ENCODE results near the gene NUDT1. TPM values are rescaled to one million over a fixed set of nuclear protein-coding genes. Genes with fewer than 3 reads are reported as not detected.

NUDT1 gene
- total RNA-seq, 1 experiment from 2014 or later, result 92.6 TPM

- intact Hi-C loops (cut with micrococcal nuclease; ENCODE audit: unreplicated experiment), result no loop called here
- CTCF ChIA-PET, result interaction anchor here (0.6 to 0.7 kb wide), 2 partner anchors 84 to 159 kb away, joined by 3 read pairs; no protein-coding TSS in a partner anchor
- Histone ChIP-seq H3K4me1 (ENCODE audit: control insufficient read depth, insufficient read depth, low read length) (peaks cover 11% of the 10 kb centered on the region; the same call in 1 of the 2 replicates), H3K27ac (ENCODE audit: low read length) (peak overlapping the region; percentile 89; the same call in 1 of the 2 replicates), H3K9me3 (ENCODE audit: control insufficient read depth, insufficient read depth, low read depth, low read length) (no peaks in the 10 kb centered on the region), H3K4me3 (ENCODE audit: low read depth in 2 of 2, low read length in 2 of 2) (peak overlapping the region; percentile 78 to 81; a peak in 3 of 4 replicates), H3K36me3 (ENCODE audit: control insufficient read depth, insufficient read depth, low read length) (peaks cover 20% of the 10 kb centered on the region), H3K27me3 (ENCODE audit: control insufficient read depth, insufficient read depth, low read length) (no peaks in the 10 kb centered on the region)
- in situ Hi-C loops (cut with HindIII; ENCODE audit: low pct_unique_long_range_greater_than_20kb, low sequenced_read_pairs), result no loop called here
- ATAC-seq (no peak), DNase-seq (ENCODE audit: low read depth, low spot score) (no peak)
- TF ChIP-seq POLR2AphosphoS5 (IDR thresholded peaks at IDR 0.05; ENCODE audit: low read depth, low read length) (no peak), TCF7L2 (IDR thresholded peaks at IDR 0.05; ENCODE audit: low read depth, low read length) (no peak), SIN3A (IDR thresholded peaks at IDR 0.05; ENCODE audit: borderline replicate concordance, insufficient read depth, low read depth, low read length) (no peak), REST (IDR thresholded peaks at IDR 0.05; ENCODE audit: insufficient read depth in 1 of 2, low read depth in 2 of 2, low read length in 1 of 2) (no peak)
- POLR2A ChIA-PET, result interaction anchor here (0.6 kb wide), 1 partner anchor 83 kb away, joined by 3 read pairs; no protein-coding TSS in a partner anchor
- no TSS peak for BruUV-seq (replicated peaks)
These were observed 8.1 kb upstream of the NUDT1 start for GRCh38 chr7:2233926-2234325.

- Histone ChIP-seq H3K9me3 (ENCODE audit: control insufficient read depth, insufficient read depth, low read depth, low read length) (no peaks in the 10 kb centered on the region), H3K4me3 (ENCODE audit: low read depth in 2 of 2, low read length in 2 of 2) (no peak overlapping the region), H3K27me3 (ENCODE audit: control insufficient read depth, insufficient read depth, low read length) (no peaks in the 10 kb centered on the region), H3K4me1 (ENCODE audit: control insufficient read depth, insufficient read depth, low read length) (peaks cover 10% of the 10 kb centered on the region; the same call in 1 of the 2 replicates), H3K36me3 (ENCODE audit: control insufficient read depth, insufficient read depth, low read length) (peaks cover 21% of the 10 kb centered on the region), H3K27ac (ENCODE audit: low read length) (no peak overlapping the region)
- ATAC-seq (no peak), DNase-seq (ENCODE audit: low read depth, low spot score) (no peak)
- ChIA-PET POLR2A (no interaction called here), CTCF (no interaction called here)
- TF ChIP-seq CTCF (IDR thresholded peaks at IDR 0.05), result no peak
- no peak for TF ChIP-seq REST (IDR thresholded peaks at IDR 0.05; ENCODE audit: insufficient read depth in 1 of 2, low read depth in 2 of 2, low read length in 1 of 2)
- TF ChIP-seq POLR2AphosphoS5 (IDR thresholded peaks at IDR 0.05; ENCODE audit: low read depth, low read length), result no peak
- TF ChIP-seq TCF7L2 (IDR thresholded peaks at IDR 0.05; ENCODE audit: low read depth, low read length), result no peak
- TF ChIP-seq SIN3A (IDR thresholded peaks at IDR 0.05; ENCODE audit: borderline replicate concordance, insufficient read depth, low read depth, low read length), result no peak
- in situ Hi-C loops (cut with HindIII; ENCODE audit: low pct_unique_long_range_greater_than_20kb, low sequenced_read_pairs) (no loop called here), intact Hi-C loops (cut with micrococcal nuclease; ENCODE audit: unreplicated experiment) (no loop called here)
- TSS peak; percentile 9 for BruUV-seq (replicated peaks)
These were observed 4.9 kb upstream of the NUDT1 start for GRCh38 chr7:2237109-2237602.
